GM23338 (cell line): ENCODE results near the gene ARHGAP19. TPM values are rescaled to one million over a fixed set of nuclear protein-coding genes. Genes with fewer than 3 reads are reported as not detected.
A peak's percentile ranks its signal among the peaks of the same experiment; 100 is the strongest.

Experiments
- ATAC-seq: fragments of 200-7000 bp; cut with Tn5 transposase; 3 replicates; pipeline ENCODE4 v1.9.1; 2020
- DNase-seq: peaks from one replicate; pipeline ENCODE4 v3.0.0-alpha.2; 2015; ENCODE audit warnings: low spot score
- H2AFZ ChIP-seq: fragments of 200-600 bp; sonication (generic); 2 replicates; pipeline ENCODE4 v1.8.0; 2016; ENCODE audit warnings: antibody characterized with exemption, mild to moderate bottlenecking, moderate library complexity
- H3F3A ChIP-seq: fragments of 200-600 bp; sonication (generic); replicated peaks from 2 replicates; pipeline ENCODE4 v1.8.0; 2017; ENCODE audit warnings: antibody characterized with exemption, mixed run types, low read depth
- H3K27ac ChIP-seq: fragments of 200-600 bp; sonication (generic); 2 replicates; pipeline ENCODE4 v1.6.1; 2016; ENCODE audit warnings: low read depth
- H3K27me3 ChIP-seq: fragments of 200-600 bp; sonication (generic); 2 replicates; pipeline ENCODE4 v1.8.0; 2016; ENCODE audit warnings: mild to moderate bottlenecking, mixed run types, moderate library complexity; ENCODE audit not compliant: insufficient read depth
- H3K36me3 ChIP-seq: fragments of 200-600 bp; sonication (generic); 2 replicates; pipeline ENCODE4 v1.8.0; 2016; ENCODE audit warnings: mild to moderate bottlenecking; ENCODE audit not compliant: insufficient read depth
- H3K4me1 ChIP-seq: fragments of 200-600 bp; sonication (generic); 2 replicates; pipeline ENCODE4 v1.8.0; 2016; ENCODE audit warnings: mild to moderate bottlenecking, moderate library complexity; ENCODE audit not compliant: insufficient read depth
- H3K4me2 ChIP-seq: fragments of 200-600 bp; sonication (generic); 2 replicates; pipeline ENCODE4 v1.7.1; 2017; ENCODE audit warnings: mixed run types
- H3K4me3 ChIP-seq: fragments of 200-600 bp; sonication (generic); 2 replicates; pipeline ENCODE4 v1.6.1; 2016; ENCODE audit warnings: mixed run types
- H3K79me2 ChIP-seq: fragments of 200-600 bp; sonication (generic); replicated peaks from 2 replicates; pipeline ENCODE4 v1.8.0; 2017; ENCODE audit warnings: mild to moderate bottlenecking; ENCODE audit not compliant: insufficient read depth
- H3K9me2 ChIP-seq: fragments of 200-600 bp; sonication (generic); 2 replicates; pipeline ENCODE4 v1.8.0; 2017; ENCODE audit not compliant: insufficient read depth
- H4K20me1 ChIP-seq: fragments of 200-600 bp; sonication (generic); replicated peaks from 2 replicates; pipeline ENCODE4 v1.8.0; 2017; ENCODE audit warnings: mild to moderate bottlenecking; ENCODE audit not compliant: insufficient read depth
- H3K27ac Mint-ChIP-seq: 2 replicates; pipeline ENCODE4 v1.8.0; 2020; ENCODE audit warnings: inconsistent platforms, mild to moderate bottlenecking, moderate library complexity, mixed read lengths
- H3K27me3 Mint-ChIP-seq: 3 replicates; pipeline ENCODE4 v1.8.0; 2022; ENCODE audit warnings: low read depth, mild to moderate bottlenecking, moderate library complexity, mixed read lengths, inconsistent platforms; ENCODE audit not compliant: insufficient read depth, poor library complexity
- H3K36me3 Mint-ChIP-seq: 3 replicates; pipeline ENCODE4 v1.8.0; 2021; ENCODE audit warnings: low read depth, mild to moderate bottlenecking, inconsistent platforms, moderate library complexity, mixed read lengths
- H3K4me1 Mint-ChIP-seq: 3 replicates; pipeline ENCODE4 v1.8.0; 2020; ENCODE audit warnings: mild to moderate bottlenecking, inconsistent platforms, mixed read lengths
- H3K4me3 Mint-ChIP-seq: 3 replicates; pipeline ENCODE4 v1.8.0; 2021; ENCODE audit warnings: moderate library complexity, mild to moderate bottlenecking, inconsistent platforms, mixed read lengths
- H3K9me3 Mint-ChIP-seq: 3 replicates; pipeline ENCODE4 v1.8.0; 2020; ENCODE audit warnings: moderate library complexity, mild to moderate bottlenecking, inconsistent platforms, mixed read lengths
- CREB1 ChIP-seq: fragments of 250-450 bp; sonication (Bioruptor Pico); IDR thresholded peaks from 2 replicates; pipeline ENCODE4 v1.5.0; 2020; ENCODE audit warnings: low read depth, mild to moderate bottlenecking, moderate library complexity
- EZH2 ChIP-seq: fragments of 200-600 bp; sonication (generic); IDR thresholded peaks from one replicate; pipeline ENCODE4 v1.8.0; 2017; ENCODE audit warnings: antibody characterized with exemption, mild to moderate bottlenecking, low read depth; ENCODE audit not compliant: unreplicated experiment
- JUNB ChIP-seq: IDR thresholded peaks from one replicate; pipeline ENCODE4 v1.6.1; 2016; ENCODE audit warnings: antibody characterized with exemption; ENCODE audit not compliant: unreplicated experiment
- POLR2AphosphoS5 ChIP-seq: IDR thresholded peaks from 2 replicates; pipeline ENCODE4 v1.6.1; 2016; ENCODE audit warnings: antibody characterized with exemption, low read depth
- STAT1 ChIP-seq: IDR thresholded peaks from one replicate; pipeline ENCODE4 v1.6.1; 2016; ENCODE audit warnings: antibody characterized with exemption; ENCODE audit not compliant: unreplicated experiment
- ZNF114 ChIP-seq: fragments of 250-450 bp; sonication (Bioruptor Pico); IDR thresholded peaks from 2 replicates; pipeline ENCODE4 v1.5.0; 2020; ENCODE audit warnings: mild to moderate bottlenecking, moderate library complexity
- polyA plus RNA-seq: library from polyadenylated mRNA; unstranded; fragments of >200 nt; fragmentation: Nextera tagmentation; extraction: Ambion mirVana; gene quantifications from 2 replicates; pipeline ENCODE4 v1.2.1, GENCODE V29; 2016
- total RNA-seq: library from RNA; depleted of rRNA; stranded (reverse); fragments of >200 nt; shearing (Covaris generic); gene quantifications from 2 replicates; pipeline ENCODE4 v1.2.3, GENCODE V29; 2014
- TF ChIP-seq, protein P1 (sequence below): IDR thresholded peaks from one replicate; pipeline ENCODE4 v1.6.1; 2018; ENCODE audit warnings: antibody characterized with exemption; ENCODE audit not compliant: unreplicated experiment
- TF ChIP-seq, protein P2 (sequence below): IDR thresholded peaks from 2 replicates; pipeline ENCODE4 v1.6.1; 2016; ENCODE audit warnings: antibody characterized with exemption
- TF ChIP-seq, protein P3 (sequence below), 2 experiments: fragments of 200-600 bp in 1 of 2; sonication (generic) in 1 of 2; conservative IDR thresholded peaks; 2 replicates each; pipeline versions ENCODE4 v1.5.1 to v1.6.1; 2016 to 2017; ENCODE audit warnings: antibody characterized with exemption in 2 of 2, low read depth in 2 of 2, mild to moderate bottlenecking in 2 of 2, moderate library complexity in 1 of 2
- TF ChIP-seq, protein P4 (sequence below): fragments of 250-450 bp; sonication (Bioruptor Pico); IDR thresholded peaks from 2 replicates; pipeline ENCODE4 v1.5.0; 2020; ENCODE audit warnings: mild to moderate bottlenecking, moderate library complexity

Gene ARHGAP19
- total and polyA plus RNA-seq, 2 experiments from 2014 or later = 11.5 to 38.8 TPM

DNA sequence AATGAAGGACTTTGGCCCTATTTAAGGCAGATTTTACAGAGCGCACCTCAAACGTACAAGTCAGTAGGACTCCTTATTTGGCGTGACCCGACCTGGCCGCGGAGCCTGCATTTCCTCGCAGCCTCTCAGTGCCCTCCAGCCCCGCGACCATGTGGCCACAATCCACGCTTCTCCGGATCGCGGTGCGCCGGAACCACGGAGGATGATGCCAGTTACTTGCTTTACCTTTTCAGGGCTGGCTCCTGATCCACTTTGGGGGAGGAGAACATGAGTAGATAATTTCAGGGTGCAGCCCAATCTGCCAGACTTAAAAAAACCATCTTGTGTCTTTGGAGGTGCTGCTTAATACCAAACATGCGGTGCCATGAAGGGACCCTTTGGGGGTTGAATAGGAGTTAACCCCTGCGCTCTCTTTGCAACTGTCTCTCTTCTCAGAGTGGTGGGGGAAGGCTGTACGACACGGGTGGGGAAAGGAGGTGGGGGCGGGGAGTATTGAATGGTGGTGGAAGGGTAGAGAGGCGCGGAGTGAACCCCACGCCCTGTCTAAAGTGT is 28.1 kb upstream of the ARHGAP19 start:
- Histone ChIP-seq H3F3A (peaks cover 9% of the 10 kb centered on the region), H3K4me3 (peak overlapping the region; percentile 86), H3K36me3 (no peaks in the 10 kb centered on the region), H3K4me2 (peak overlapping the region; percentile 96), H2AFZ (peak overlapping the region; percentile 74; the same call in 1 of the 2 replicates), H4K20me1 (no peaks in the 10 kb centered on the region), H3K9me2 (no peaks in the 10 kb centered on the region), H3K4me1 (peaks cover 22% of the 10 kb centered on the region), H3K79me2 (no peaks in the 10 kb centered on the region), H3K27me3 (peaks cover 28% of the 10 kb centered on the region), H3K27ac (no peak overlapping the region)
- Mint-ChIP-seq H3K36me3 (no peaks in the 10 kb centered on the region), H3K4me1 (peaks cover 25% of the 10 kb centered on the region), H3K27ac (no peak overlapping the region), H3K9me3 (no peaks in the 10 kb centered on the region), H3K4me3 (peak overlapping the region; percentile 78), H3K27me3 (peaks cover 44% of the 10 kb centered on the region)
- TF ChIP-seq POLR2AphosphoS5 (no peak), CREB1 (CRISPR knock-in tag) (no peak), STAT1 (no peak), EZH2 (no peak), ZNF114 (CRISPR knock-in tag) (no peak), JUNB (no peak)
- TF ChIP-seq, protein P1, sequence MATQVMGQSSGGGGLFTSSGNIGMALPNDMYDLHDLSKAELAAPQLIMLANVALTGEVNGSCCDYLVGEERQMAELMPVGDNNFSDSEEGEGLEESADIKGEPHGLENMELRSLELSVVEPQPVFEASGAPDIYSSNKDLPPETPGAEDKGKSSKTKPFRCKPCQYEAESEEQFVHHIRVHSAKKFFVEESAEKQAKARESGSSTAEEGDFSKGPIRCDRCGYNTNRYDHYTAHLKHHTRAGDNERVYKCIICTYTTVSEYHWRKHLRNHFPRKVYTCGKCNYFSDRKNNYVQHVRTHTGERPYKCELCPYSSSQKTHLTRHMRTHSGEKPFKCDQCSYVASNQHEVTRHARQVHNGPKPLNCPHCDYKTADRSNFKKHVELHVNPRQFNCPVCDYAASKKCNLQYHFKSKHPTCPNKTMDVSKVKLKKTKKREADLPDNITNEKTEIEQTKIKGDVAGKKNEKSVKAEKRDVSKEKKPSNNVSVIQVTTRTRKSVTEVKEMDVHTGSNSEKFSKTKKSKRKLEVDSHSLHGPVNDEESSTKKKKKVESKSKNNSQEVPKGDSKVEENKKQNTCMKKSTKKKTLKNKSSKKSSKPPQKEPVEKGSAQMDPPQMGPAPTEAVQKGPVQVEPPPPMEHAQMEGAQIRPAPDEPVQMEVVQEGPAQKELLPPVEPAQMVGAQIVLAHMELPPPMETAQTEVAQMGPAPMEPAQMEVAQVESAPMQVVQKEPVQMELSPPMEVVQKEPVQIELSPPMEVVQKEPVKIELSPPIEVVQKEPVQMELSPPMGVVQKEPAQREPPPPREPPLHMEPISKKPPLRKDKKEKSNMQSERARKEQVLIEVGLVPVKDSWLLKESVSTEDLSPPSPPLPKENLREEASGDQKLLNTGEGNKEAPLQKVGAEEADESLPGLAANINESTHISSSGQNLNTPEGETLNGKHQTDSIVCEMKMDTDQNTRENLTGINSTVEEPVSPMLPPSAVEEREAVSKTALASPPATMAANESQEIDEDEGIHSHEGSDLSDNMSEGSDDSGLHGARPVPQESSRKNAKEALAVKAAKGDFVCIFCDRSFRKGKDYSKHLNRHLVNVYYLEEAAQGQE = no peak
- TF ChIP-seq, protein P2, sequence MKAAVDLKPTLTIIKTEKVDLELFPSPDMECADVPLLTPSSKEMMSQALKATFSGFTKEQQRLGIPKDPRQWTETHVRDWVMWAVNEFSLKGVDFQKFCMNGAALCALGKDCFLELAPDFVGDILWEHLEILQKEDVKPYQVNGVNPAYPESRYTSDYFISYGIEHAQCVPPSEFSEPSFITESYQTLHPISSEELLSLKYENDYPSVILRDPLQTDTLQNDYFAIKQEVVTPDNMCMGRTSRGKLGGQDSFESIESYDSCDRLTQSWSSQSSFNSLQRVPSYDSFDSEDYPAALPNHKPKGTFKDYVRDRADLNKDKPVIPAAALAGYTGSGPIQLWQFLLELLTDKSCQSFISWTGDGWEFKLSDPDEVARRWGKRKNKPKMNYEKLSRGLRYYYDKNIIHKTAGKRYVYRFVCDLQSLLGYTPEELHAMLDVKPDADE = no peak
- TF ChIP-seq, protein P3, sequence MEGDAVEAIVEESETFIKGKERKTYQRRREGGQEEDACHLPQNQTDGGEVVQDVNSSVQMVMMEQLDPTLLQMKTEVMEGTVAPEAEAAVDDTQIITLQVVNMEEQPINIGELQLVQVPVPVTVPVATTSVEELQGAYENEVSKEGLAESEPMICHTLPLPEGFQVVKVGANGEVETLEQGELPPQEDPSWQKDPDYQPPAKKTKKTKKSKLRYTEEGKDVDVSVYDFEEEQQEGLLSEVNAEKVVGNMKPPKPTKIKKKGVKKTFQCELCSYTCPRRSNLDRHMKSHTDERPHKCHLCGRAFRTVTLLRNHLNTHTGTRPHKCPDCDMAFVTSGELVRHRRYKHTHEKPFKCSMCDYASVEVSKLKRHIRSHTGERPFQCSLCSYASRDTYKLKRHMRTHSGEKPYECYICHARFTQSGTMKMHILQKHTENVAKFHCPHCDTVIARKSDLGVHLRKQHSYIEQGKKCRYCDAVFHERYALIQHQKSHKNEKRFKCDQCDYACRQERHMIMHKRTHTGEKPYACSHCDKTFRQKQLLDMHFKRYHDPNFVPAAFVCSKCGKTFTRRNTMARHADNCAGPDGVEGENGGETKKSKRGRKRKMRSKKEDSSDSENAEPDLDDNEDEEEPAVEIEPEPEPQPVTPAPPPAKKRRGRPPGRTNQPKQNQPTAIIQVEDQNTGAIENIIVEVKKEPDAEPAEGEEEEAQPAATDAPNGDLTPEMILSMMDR (conservative IDR thresholded peaks at IDR 0.05; ENCODE audit: low read depth in 2 of 2) = no peak
- TF ChIP-seq, protein P4, sequence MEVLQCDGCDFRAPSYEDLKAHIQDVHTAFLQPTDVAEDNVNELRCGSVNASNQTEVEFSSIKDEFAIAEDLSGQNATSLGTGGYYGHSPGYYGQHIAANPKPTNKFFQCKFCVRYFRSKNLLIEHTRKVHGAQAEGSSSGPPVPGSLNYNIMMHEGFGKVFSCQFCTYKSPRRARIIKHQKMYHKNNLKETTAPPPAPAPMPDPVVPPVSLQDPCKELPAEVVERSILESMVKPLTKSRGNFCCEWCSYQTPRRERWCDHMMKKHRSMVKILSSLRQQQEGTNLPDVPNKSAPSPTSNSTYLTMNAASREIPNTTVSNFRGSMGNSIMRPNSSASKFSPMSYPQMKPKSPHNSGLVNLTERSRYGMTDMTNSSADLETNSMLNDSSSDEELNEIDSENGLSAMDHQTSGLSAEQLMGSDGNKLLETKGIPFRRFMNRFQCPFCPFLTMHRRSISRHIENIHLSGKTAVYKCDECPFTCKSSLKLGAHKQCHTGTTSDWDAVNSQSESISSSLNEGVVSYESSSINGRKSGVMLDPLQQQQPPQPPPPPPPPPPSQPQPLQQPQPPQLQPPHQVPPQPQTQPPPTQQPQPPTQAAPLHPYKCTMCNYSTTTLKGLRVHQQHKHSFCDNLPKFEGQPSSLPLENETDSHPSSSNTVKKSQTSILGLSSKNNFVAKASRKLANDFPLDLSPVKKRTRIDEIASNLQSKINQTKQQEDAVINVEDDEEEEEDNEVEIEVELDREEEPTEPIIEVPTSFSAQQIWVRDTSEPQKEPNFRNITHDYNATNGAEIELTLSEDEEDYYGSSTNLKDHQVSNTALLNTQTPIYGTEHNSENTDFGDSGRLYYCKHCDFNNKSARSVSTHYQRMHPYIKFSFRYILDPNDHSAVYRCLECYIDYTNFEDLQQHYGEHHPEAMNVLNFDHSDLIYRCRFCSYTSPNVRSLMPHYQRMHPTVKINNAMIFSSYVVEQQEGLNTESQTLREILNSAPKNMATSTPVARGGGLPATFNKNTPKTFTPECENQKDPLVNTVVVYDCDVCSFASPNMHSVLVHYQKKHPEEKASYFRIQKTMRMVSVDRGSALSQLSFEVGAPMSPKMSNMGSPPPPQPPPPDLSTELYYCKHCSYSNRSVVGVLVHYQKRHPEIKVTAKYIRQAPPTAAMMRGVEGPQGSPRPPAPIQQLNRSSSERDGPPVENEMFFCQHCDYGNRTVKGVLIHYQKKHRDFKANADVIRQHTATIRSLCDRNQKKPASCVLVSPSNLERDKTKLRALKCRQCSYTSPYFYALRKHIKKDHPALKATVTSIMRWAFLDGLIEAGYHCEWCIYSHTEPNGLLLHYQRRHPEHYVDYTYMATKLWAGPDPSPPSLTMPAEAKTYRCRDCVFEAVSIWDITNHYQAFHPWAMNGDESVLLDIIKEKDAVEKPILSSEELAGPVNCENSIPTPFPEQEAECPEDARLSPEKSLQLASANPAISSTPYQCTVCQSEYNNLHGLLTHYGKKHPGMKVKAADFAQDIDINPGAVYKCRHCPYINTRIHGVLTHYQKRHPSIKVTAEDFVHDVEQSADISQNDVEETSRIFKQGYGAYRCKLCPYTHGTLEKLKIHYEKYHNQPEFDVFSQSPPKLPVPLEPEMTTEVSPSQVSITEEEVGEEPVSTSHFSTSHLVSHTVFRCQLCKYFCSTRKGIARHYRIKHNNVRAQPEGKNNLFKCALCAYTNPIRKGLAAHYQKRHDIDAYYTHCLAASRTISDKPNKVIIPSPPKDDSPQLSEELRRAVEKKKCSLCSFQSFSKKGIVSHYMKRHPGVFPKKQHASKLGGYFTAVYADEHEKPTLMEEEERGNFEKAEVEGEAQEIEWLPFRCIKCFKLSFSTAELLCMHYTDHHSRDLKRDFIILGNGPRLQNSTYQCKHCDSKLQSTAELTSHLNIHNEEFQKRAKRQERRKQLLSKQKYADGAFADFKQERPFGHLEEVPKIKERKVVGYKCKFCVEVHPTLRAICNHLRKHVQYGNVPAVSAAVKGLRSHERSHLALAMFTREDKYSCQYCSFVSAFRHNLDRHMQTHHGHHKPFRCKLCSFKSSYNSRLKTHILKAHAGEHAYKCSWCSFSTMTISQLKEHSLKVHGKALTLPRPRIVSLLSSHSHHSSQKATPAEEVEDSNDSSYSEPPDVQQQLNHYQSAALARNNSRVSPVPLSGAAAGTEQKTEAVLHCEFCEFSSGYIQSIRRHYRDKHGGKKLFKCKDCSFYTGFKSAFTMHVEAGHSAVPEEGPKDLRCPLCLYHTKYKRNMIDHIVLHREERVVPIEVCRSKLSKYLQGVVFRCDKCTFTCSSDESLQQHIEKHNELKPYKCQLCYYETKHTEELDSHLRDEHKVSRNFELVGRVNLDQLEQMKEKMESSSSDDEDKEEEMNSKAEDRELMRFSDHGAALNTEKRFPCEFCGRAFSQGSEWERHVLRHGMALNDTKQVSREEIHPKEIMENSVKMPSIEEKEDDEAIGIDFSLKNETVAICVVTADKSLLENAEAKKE (CRISPR knock-in tag) = no peak
- DNase-seq (peak; percentile 32), ATAC-seq (peak; percentile 2)
